Liver (tissue), 9 donors: Measurements from ENCODE around the gene SCNN1A. TPM values are rescaled to one million over a fixed set of nuclear protein-coding genes. Genes with fewer than 3 reads are reported as not detected.
A peak's percentile ranks its signal among the peaks of the same experiment; 100 is the strongest.

ENCODE experiments used
- DNase-seq: peaks from one replicate; pipeline ENCODE4 v3.0.0-alpha.2; 2017; ENCODE audit warnings: low spot score
- H3K27ac ChIP-seq, 2 donors: one replicate each; pipeline ENCODE4 v1.7.0; 2013; ENCODE audit warnings: inconsistent platforms in 2 of 2, low read length in 2 of 2, control low read depth in 1 of 2, low read depth in 1 of 2, mild to moderate bottlenecking in 1 of 2
- H3K27me3 ChIP-seq, 4 donors: one replicate each; pipeline versions ENCODE4 v1.6.1 to v1.7.0; 2013; ENCODE audit warnings: low read length in 3 of 4, inconsistent platforms in 1 of 4, mild to moderate bottlenecking in 1 of 4, moderate library complexity in 1 of 4; ENCODE audit not compliant: control insufficient read depth in 4 of 4, insufficient read depth in 4 of 4
- H3K36me3 ChIP-seq, 4 donors: one replicate each; pipeline versions ENCODE4 v1.6.1 to v1.7.0; 2013; ENCODE audit warnings: low read length in 3 of 4, mild to moderate bottlenecking in 3 of 4, low read depth in 1 of 4, moderate library complexity in 1 of 4; ENCODE audit not compliant: control insufficient read depth in 4 of 4, insufficient read depth in 3 of 4
- H3K4me1 ChIP-seq, 4 donors: one replicate each; pipeline versions ENCODE4 v1.6.1 to v1.7.0; 2013; ENCODE audit warnings: low read length in 3 of 4, mild to moderate bottlenecking in 3 of 4, moderate library complexity in 1 of 4; ENCODE audit not compliant: control insufficient read depth in 4 of 4, insufficient read depth in 4 of 4
- H3K4me3 ChIP-seq, 3 donors: one replicate each; pipeline versions ENCODE4 v1.6.1 to v1.7.0; 2013; ENCODE audit warnings: low read length in 3 of 3, control low read depth in 1 of 3, low read depth in 1 of 3, mild to moderate bottlenecking in 1 of 3
- H3K9ac ChIP-seq, 2 donors: one replicate each; pipeline ENCODE4 v1.7.0; 2013; ENCODE audit warnings: low read length in 2 of 2, mild to moderate bottlenecking in 2 of 2, moderate library complexity in 2 of 2, control low read depth in 1 of 2, low read depth in 1 of 2
- H3K9me3 ChIP-seq, 4 donors: one replicate each; pipeline versions ENCODE4 v1.6.1 to v1.7.0; 2013; ENCODE audit warnings: low read length in 3 of 4; ENCODE audit not compliant: control insufficient read depth in 4 of 4
- EGR1 ChIP-seq, 2 donors: IDR thresholded peaks; 2 replicates each; pipeline ENCODE4 v1.6.1; 2016 to 2018; ENCODE audit warnings: antibody characterized with exemption in 2 of 2, low read depth in 2 of 2
- FOXA2 ChIP-seq: IDR thresholded peaks from 2 replicates; pipeline ENCODE4 v1.6.1; 2016; ENCODE audit warnings: antibody characterized with exemption
- GABPA ChIP-seq, 2 donors: IDR thresholded peaks in 1 of 2; conservative IDR thresholded peaks in 1 of 2; 2 replicates each; pipeline ENCODE4 v1.6.1; 2016; ENCODE audit warnings: antibody characterized with exemption in 2 of 2, mild to moderate bottlenecking in 1 of 2, moderate library complexity in 1 of 2
- HNF4A ChIP-seq, 2 donors: conservative IDR thresholded peaks; 2 replicates each; pipeline ENCODE4 v1.6.1; 2016; ENCODE audit warnings: antibody characterized with exemption in 2 of 2, mild to moderate bottlenecking in 2 of 2
- HNF4G ChIP-seq: IDR thresholded peaks from 2 replicates; pipeline ENCODE4 v1.6.1; 2016; ENCODE audit warnings: antibody characterized with exemption
- JUND ChIP-seq, 2 donors: IDR thresholded peaks; 2 replicates each; pipeline ENCODE4 v1.6.1; 2016; ENCODE audit warnings: antibody characterized with exemption in 2 of 2
- RAD21 ChIP-seq, 2 donors: IDR thresholded peaks; 2 replicates each; pipeline ENCODE4 v1.6.1; 2016; ENCODE audit warnings: antibody characterized with exemption in 2 of 2, mild to moderate bottlenecking in 2 of 2
- RXRA ChIP-seq, 2 donors: IDR thresholded peaks; 2 replicates each; pipeline ENCODE4 v1.6.1; 2017 to 2018; ENCODE audit warnings: antibody characterized with exemption in 2 of 2, mild to moderate bottlenecking in 1 of 2
- SP1 ChIP-seq: IDR thresholded peaks from 2 replicates; pipeline ENCODE4 v1.6.1; 2018; ENCODE audit warnings: antibody characterized with exemption, mild to moderate bottlenecking
- TAF1 ChIP-seq: conservative IDR thresholded peaks from 2 replicates; pipeline ENCODE4 v1.6.1; 2016; ENCODE audit warnings: antibody characterized with exemption, mild to moderate bottlenecking
- YY1 ChIP-seq: IDR thresholded peaks from 2 replicates; pipeline ENCODE4 v1.6.1; 2016; ENCODE audit warnings: antibody characterized with exemption, mild to moderate bottlenecking
- WGBS: extraction: QIAGEN DNeasy Blood & Tissue Kit; methylation state at CpG from one replicate; pipeline ENCODE4 v1.1.7; 2013; 5-methylcytosine and 5-hydroxymethylcytosine counted together
- polyA plus RNA-seq, 2 donors: library from polyadenylated mRNA; stranded (reverse) in 1 of 2; unstranded in 1 of 2; fragments of 200-250 nt in 1 of 2; fragments of >200 nt in 1 of 2; fragmentation: Nextera tagmentation in 1 of 2; extraction: Ambion mirVana in 1 of 2; gene quantifications; one replicate each; pipeline versions ENCODE4 v1.2.1 to v1.2.3, GENCODE V29; 2013 to 2015
- total RNA-seq, 2 donors: library from RNA; depleted of rRNA; stranded (reverse); fragments of >200 nt; gene quantifications; one replicate each; pipeline ENCODE4 v1.2.3, GENCODE V29; 2014
- TF ChIP-seq, protein P1 (sequence below): fragments of 150-350 bp; IDR thresholded peaks from 2 replicates; pipeline ENCODE4 v1.5.1; 2017; ENCODE audit warnings: improper control_type of control experiment, low read depth, low read length; ENCODE audit not compliant: missing input control
- TF ChIP-seq, protein P2 (sequence below): IDR thresholded peaks from 2 replicates; pipeline ENCODE4 v1.6.1; 2016; ENCODE audit warnings: antibody characterized with exemption
- TF ChIP-seq, protein P3 (sequence below): IDR thresholded peaks from 2 replicates; pipeline ENCODE4 v1.6.1; 2016; ENCODE audit warnings: antibody characterized with exemption
- TF ChIP-seq, protein P4 (sequence below): IDR thresholded peaks from 2 replicates; pipeline ENCODE4 v1.6.1; 2016; ENCODE audit warnings: antibody characterized with exemption, mild to moderate bottlenecking
- TF ChIP-seq, protein P5 (sequence below): IDR thresholded peaks from 2 replicates; pipeline ENCODE4 v1.6.1; 2016; ENCODE audit warnings: antibody characterized with exemption
- donor health status: healthy.
- donor health status: healthy.
- donor health status: healthy.
- donor health status: healthy.
- donor health status: healthy.

The SCNN1A gene
- total and polyA plus RNA-seq, 4 donors: 0.47 to 7.7 (median 2.9) TPM

DNA sequence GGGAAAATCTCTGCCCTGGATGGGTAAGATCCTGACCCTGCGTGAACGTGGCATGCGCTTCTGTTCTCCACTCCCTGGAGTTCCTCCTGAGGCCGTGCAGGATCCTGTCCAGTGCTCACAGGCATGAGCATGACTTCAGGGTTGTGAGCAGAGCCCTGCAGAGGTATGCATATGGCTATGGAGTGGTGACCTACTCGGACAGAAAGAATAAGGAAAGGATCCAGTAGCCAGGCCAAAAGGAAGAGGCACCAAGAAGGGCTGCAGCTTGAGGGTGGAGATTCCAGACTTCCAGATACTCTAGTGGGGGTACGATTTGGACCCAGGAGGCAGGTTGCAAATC lies 48.6 kb upstream of the SCNN1A start:
- 40% methylated on average over 6 of the region's 6 CpGs for WGBS
- Histone ChIP-seq H3K9ac (peak overlapping the region in 1 of 2 donors; percentile 58), H3K4me1 (peaks cover 0 to 6% (median 4%) of the 10 kb centered on the region in 4 donors), H3K27me3 (no peaks in the 10 kb centered on the region), H3K27ac (no peak overlapping the region), H3K4me3 (no peak overlapping the region), H3K36me3 (no peaks in the 10 kb centered on the region), H3K9me3 (no peaks in the 10 kb centered on the region)
- no peak for DNase-seq
- TF ChIP-seq, protein P1, sequence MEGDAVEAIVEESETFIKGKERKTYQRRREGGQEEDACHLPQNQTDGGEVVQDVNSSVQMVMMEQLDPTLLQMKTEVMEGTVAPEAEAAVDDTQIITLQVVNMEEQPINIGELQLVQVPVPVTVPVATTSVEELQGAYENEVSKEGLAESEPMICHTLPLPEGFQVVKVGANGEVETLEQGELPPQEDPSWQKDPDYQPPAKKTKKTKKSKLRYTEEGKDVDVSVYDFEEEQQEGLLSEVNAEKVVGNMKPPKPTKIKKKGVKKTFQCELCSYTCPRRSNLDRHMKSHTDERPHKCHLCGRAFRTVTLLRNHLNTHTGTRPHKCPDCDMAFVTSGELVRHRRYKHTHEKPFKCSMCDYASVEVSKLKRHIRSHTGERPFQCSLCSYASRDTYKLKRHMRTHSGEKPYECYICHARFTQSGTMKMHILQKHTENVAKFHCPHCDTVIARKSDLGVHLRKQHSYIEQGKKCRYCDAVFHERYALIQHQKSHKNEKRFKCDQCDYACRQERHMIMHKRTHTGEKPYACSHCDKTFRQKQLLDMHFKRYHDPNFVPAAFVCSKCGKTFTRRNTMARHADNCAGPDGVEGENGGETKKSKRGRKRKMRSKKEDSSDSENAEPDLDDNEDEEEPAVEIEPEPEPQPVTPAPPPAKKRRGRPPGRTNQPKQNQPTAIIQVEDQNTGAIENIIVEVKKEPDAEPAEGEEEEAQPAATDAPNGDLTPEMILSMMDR: no peak
- TF ChIP-seq, protein P2, sequence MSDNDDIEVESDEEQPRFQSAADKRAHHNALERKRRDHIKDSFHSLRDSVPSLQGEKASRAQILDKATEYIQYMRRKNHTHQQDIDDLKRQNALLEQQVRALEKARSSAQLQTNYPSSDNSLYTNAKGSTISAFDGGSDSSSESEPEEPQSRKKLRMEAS: no peak
- TF ChIP-seq TAF1: no peak
- TF ChIP-seq HNF4A (conservative IDR thresholded peaks at IDR 0.05): no peak
- no peak for TF ChIP-seq YY1
- TF ChIP-seq GABPA (IDR thresholded peaks at IDR 0.05 in 1 of 2, conservative IDR thresholded peaks at IDR 0.05 in 1 of 2): no peak
- TF ChIP-seq EGR1 (IDR thresholded peaks at IDR 0.05; ENCODE audit: low read depth in 2 of 2): no peak
- TF ChIP-seq RXRA (IDR thresholded peaks at IDR 0.05): no peak
- no peak for TF ChIP-seq JUND (IDR thresholded peaks at IDR 0.05)
- TF ChIP-seq, protein P3, sequence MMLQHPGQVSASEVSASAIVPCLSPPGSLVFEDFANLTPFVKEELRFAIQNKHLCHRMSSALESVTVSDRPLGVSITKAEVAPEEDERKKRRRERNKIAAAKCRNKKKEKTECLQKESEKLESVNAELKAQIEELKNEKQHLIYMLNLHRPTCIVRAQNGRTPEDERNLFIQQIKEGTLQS: no peak
- TF ChIP-seq, protein P4, sequence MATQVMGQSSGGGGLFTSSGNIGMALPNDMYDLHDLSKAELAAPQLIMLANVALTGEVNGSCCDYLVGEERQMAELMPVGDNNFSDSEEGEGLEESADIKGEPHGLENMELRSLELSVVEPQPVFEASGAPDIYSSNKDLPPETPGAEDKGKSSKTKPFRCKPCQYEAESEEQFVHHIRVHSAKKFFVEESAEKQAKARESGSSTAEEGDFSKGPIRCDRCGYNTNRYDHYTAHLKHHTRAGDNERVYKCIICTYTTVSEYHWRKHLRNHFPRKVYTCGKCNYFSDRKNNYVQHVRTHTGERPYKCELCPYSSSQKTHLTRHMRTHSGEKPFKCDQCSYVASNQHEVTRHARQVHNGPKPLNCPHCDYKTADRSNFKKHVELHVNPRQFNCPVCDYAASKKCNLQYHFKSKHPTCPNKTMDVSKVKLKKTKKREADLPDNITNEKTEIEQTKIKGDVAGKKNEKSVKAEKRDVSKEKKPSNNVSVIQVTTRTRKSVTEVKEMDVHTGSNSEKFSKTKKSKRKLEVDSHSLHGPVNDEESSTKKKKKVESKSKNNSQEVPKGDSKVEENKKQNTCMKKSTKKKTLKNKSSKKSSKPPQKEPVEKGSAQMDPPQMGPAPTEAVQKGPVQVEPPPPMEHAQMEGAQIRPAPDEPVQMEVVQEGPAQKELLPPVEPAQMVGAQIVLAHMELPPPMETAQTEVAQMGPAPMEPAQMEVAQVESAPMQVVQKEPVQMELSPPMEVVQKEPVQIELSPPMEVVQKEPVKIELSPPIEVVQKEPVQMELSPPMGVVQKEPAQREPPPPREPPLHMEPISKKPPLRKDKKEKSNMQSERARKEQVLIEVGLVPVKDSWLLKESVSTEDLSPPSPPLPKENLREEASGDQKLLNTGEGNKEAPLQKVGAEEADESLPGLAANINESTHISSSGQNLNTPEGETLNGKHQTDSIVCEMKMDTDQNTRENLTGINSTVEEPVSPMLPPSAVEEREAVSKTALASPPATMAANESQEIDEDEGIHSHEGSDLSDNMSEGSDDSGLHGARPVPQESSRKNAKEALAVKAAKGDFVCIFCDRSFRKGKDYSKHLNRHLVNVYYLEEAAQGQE: no peak
- no peak for TF ChIP-seq FOXA2
- TF ChIP-seq RAD21 (IDR thresholded peaks at IDR 0.05): no peak
- TF ChIP-seq, protein P5, sequence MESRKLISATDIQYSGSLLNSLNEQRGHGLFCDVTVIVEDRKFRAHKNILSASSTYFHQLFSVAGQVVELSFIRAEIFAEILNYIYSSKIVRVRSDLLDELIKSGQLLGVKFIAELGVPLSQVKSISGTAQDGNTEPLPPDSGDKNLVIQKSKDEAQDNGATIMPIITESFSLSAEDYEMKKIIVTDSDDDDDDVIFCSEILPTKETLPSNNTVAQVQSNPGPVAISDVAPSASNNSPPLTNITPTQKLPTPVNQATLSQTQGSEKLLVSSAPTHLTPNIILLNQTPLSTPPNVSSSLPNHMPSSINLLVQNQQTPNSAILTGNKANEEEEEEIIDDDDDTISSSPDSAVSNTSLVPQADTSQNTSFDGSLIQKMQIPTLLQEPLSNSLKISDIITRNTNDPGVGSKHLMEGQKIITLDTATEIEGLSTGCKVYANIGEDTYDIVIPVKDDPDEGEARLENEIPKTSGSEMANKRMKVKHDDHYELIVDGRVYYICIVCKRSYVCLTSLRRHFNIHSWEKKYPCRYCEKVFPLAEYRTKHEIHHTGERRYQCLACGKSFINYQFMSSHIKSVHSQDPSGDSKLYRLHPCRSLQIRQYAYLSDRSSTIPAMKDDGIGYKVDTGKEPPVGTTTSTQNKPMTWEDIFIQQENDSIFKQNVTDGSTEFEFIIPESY: no peak
- TF ChIP-seq SP1: no peak
- TF ChIP-seq HNF4G: no peak
